Activated naive CD8-positive, alpha-beta T cell treated with anti-CD3 and anti-CD28 coated beads, Interleukin-2, amount 50 U/mL, for 16 hours (primary cell): Measurements from ENCODE around the gene ERC1.
"Not testable (repeated sequence)": the region's sequence is repeated elsewhere in the genome, so short reads cannot be mapped to it uniquely, and the experiment has no call there.

Experiments
- DNase-seq: peaks from one replicate; pipeline ENCODE4 v3.0.0-alpha.2; 2020; ENCODE audit warnings: low read depth, low spot score

Gene ERC1

GRCh38 chr12:1022032-1022970, 31.3 kb downstream of the ERC1 start:
- DNase-seq, result no peak

- no peak for DNase-seq
Observed at GRCh38 chr12:1030779-1031178, 39.8 kb downstream of the ERC1 start.

- no peak for DNase-seq
Observed at GRCh38 chr12:1034243-1034642, 43.2 kb downstream of the ERC1 start.

- no peak for DNase-seq
Observed at GRCh38 chr12:1034751-1035457, 43.9 kb downstream of the ERC1 start.

GRCh38 chr12:1041478-1041877, 50.5 kb downstream of the ERC1 start:
- no peak for DNase-seq

GRCh38 chr12:1044199-1044598, 53.2 kb downstream of the ERC1 start:
- DNase-seq, result no peak

- DNase-seq, result no peak
Observed at GRCh38 chr12:1044696-1045095, 53.7 kb downstream of the ERC1 start.

- DNase-seq, result no peak
Observed at GRCh38 chr12:1046727-1047126, 55.7 kb downstream of the ERC1 start.

GRCh38 chr12:1047898-1048660, 57.1 kb downstream of the ERC1 start:
- DNase-seq, result no peak

GRCh38 chr12:1050059-1050707, 59.2 kb downstream of the ERC1 start:
- DNase-seq, result no peak

GRCh38 chr12:1051672-1052071, 60.6 kb downstream of the ERC1 start:
- not testable (repeated sequence) for DNase-seq

- no peak for DNase-seq
Observed at GRCh38 chr12:1053690-1054089, 62.7 kb downstream of the ERC1 start.

GRCh38 chr12:1054117-1054870, 63.3 kb downstream of the ERC1 start:
- no peak for DNase-seq

- no peak for DNase-seq
Observed at GRCh38 chr12:1056390-1056789, 65.4 kb downstream of the ERC1 start.

GRCh38 chr12:1058423-1058822, 67.4 kb downstream of the ERC1 start:
- DNase-seq, result no peak

GRCh38 chr12:1059162-1059561, 68.1 kb downstream of the ERC1 start:
- DNase-seq, result no peak

GRCh38 chr12:1063852-1064251, 72.8 kb downstream of the ERC1 start:
- no peak for DNase-seq

GRCh38 chr12:1064317-1064716, 73.3 kb downstream of the ERC1 start:
- no peak for DNase-seq

- no peak for DNase-seq
Observed at GRCh38 chr12:1065629-1066028, 74.6 kb downstream of the ERC1 start.

- DNase-seq, result no peak
Observed at GRCh38 chr12:1069846-1070245, 78.8 kb downstream of the ERC1 start.

GRCh38 chr12:1071182-1071581, 80.2 kb downstream of the ERC1 start:
- DNase-seq, result no peak
